ENCODE data around the gene INO80C.

- no peak for TF ChIP-seq CTCF (optimal IDR thresholded peaks at IDR 0.05 in 1 of 3, IDR thresholded peaks at IDR 0.05 in 1 of 3, conservative IDR thresholded peaks at IDR 0.05 in 1 of 3; ENCODE audit: extremely low read depth in 1 of 3, insufficient read depth in 2 of 3, low read length in 3 of 3)
- no peak for TF ChIP-seq EZH2 (IDR thresholded peaks at IDR 0.05; ENCODE audit: low read length)
Observed at GRCh38 chr18:35469725-35470124, 28.0 kb downstream of the INO80C start.
